RWPE2 (cell line): ENCODE results near the gene MEF2C.
"Not testable (repeated sequence)": the region's sequence is repeated elsewhere in the genome, so short reads cannot be mapped to it uniquely, and the experiment has no call there.

Source experiments
- ATAC-seq: fragments of 200-7000 bp; cut with Tn5 transposase; 3 replicates; pipeline ENCODE4 v1.9.1; 2021; ENCODE audit warnings: low read depth
- DNase-seq: peaks from one replicate; pipeline ENCODE4 v3.0.0-alpha.2; 2020; ENCODE audit warnings: low spot score
- H3K27ac ChIP-seq: fragments of 450-650 bp; 2 replicates; pipeline ENCODE4 v1.5.1; 2017; ENCODE audit warnings: mild to moderate bottlenecking; ENCODE audit not compliant: poor library complexity, severe bottlenecking
- H3K27me3 ChIP-seq: fragments of 250-450 bp; sonication (Bioruptor Pico); 2 replicates; pipeline ENCODE4 v1.5.1; 2021; ENCODE audit warnings: mild to moderate bottlenecking, moderate library complexity; ENCODE audit not compliant: insufficient read depth, poor library complexity, severe bottlenecking
- H3K36me3 ChIP-seq: fragments of 250-450 bp; sonication (Bioruptor Pico); 2 replicates; pipeline ENCODE4 v1.5.1; 2020; ENCODE audit warnings: low read depth, mild to moderate bottlenecking, moderate library complexity
- H3K4me1 ChIP-seq: fragments of 250-450 bp; sonication (Bioruptor Pico); 2 replicates; pipeline ENCODE4 v1.5.1; 2021; ENCODE audit warnings: mild to moderate bottlenecking, moderate library complexity; ENCODE audit not compliant: insufficient read depth, poor library complexity, severe bottlenecking
- H3K4me3 ChIP-seq: fragments of 250-450 bp; sonication (Bioruptor Pico); 2 replicates; pipeline ENCODE4 v1.5.1; 2021; ENCODE audit warnings: mild to moderate bottlenecking, moderate library complexity; ENCODE audit not compliant: severe bottlenecking
- H3K9me3 ChIP-seq: fragments of 250-450 bp; sonication (Bioruptor Pico); 2 replicates; pipeline ENCODE4 v1.5.1; 2021; ENCODE audit warnings: mild to moderate bottlenecking, moderate library complexity; ENCODE audit not compliant: severe bottlenecking
- TF ChIP-seq, protein P1 (sequence below): fragments of 450-650 bp; IDR thresholded peaks from one replicate; pipeline ENCODE4 v1.5.1; 2017; ENCODE audit warnings: mild to moderate bottlenecking, moderate library complexity; ENCODE audit not compliant: poor library complexity, severe bottlenecking

The MEF2C gene

DNA sequence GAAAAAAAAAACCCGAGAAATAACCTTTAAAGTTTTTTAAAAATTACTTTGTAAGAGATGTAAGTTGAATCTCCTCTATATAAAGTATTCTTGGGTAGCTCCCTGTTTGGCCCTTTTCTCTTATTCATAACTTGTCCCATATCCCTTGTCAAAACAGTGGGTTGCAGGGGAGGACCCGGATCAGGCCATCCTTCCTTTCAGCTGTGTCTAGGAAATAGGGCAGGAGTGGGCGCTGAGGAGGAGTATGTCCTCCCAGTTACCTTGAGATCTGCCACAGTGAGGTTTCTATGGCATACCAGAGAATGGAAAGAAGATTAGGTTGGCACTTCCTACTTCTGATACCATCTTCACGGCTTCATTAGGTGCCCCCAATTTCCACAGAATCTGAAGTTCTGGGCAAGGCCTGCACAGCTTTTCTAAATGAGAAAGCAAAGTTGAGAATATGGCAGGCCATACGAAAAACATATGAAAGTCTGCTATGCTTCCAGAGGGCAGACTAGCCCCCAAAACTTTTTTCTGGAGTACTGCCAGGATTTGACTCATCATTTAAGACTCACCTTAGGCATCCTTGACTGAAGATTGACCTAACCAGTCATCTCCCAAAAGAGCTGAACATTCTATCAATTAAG, 20.3 kb downstream of the MEF2C start:
- TF ChIP-seq, protein P1, sequence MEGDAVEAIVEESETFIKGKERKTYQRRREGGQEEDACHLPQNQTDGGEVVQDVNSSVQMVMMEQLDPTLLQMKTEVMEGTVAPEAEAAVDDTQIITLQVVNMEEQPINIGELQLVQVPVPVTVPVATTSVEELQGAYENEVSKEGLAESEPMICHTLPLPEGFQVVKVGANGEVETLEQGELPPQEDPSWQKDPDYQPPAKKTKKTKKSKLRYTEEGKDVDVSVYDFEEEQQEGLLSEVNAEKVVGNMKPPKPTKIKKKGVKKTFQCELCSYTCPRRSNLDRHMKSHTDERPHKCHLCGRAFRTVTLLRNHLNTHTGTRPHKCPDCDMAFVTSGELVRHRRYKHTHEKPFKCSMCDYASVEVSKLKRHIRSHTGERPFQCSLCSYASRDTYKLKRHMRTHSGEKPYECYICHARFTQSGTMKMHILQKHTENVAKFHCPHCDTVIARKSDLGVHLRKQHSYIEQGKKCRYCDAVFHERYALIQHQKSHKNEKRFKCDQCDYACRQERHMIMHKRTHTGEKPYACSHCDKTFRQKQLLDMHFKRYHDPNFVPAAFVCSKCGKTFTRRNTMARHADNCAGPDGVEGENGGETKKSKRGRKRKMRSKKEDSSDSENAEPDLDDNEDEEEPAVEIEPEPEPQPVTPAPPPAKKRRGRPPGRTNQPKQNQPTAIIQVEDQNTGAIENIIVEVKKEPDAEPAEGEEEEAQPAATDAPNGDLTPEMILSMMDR: no peak
- no peak for DNase-seq
- no peak for ATAC-seq
- Histone ChIP-seq H3K27ac (no peak overlapping the region), H3K4me1 (no peaks in the 10 kb centered on the region), H3K4me3 (no peak overlapping the region), H3K36me3 (no peaks in the 10 kb centered on the region), H3K27me3 (no peaks in the 10 kb centered on the region), H3K9me3 (no peaks in the 10 kb centered on the region)

DNA sequence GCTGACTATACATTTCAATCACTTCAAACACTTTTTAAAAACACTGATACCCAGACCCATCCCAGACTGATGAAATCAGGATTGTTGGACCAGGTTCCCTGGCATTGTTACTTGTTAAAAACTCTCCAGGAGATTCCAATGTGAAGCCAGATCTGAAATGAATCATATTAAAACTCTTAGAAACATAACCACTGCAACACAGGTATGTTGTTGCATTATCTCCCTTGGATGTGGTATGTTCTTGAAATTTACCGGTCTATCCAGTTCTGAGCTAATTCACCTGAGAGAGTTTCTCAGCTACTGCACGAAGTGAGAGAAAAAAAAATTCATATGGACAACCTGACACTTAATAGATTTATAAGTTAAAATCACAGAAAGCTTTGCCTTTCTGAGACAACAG, 21.8 kb downstream of the MEF2C start:
- no peak overlapping the region for H3K4me3 ChIP-seq

DNA sequence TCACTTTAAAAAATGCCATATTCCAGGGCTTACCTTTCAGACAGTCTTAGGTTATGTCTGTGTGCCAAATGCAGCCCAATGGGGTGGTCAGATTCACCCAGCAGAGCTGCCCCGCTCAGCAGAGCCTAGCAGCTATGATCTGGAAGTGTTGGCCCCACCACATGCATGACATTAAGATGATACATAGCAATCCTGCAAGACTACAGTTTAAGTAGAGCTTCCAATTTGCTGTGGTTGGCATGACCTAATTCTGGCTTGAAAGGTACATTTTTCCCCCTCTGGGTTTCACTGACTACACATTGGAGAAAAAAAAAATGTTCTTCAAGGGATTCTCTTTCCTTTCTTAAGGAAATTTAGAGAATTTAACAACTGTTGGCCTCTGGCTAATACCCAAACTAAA, 22.5 kb downstream of the MEF2C start:
- TF ChIP-seq, protein P1: no peak
- ATAC-seq: no peak
- no peaks in the 10 kb centered on the region for H3K27me3 ChIP-seq
- no peak overlapping the region for H3K27ac ChIP-seq
- H3K9me3 ChIP-seq: no peaks in the 10 kb centered on the region
- no peak for DNase-seq
- H3K36me3 ChIP-seq: no peaks in the 10 kb centered on the region
- H3K4me1 ChIP-seq: no peaks in the 10 kb centered on the region
- H3K4me3 ChIP-seq: no peak overlapping the region

More for the DNA sequence above, 21.8 kb downstream of the MEF2C start:
- Histone ChIP-seq H3K27me3 (no peaks in the 10 kb centered on the region), H3K4me1 (no peaks in the 10 kb centered on the region), H3K9me3 (no peaks in the 10 kb centered on the region), H3K27ac (no peak overlapping the region), H3K36me3 (no peaks in the 10 kb centered on the region)
- TF ChIP-seq, protein P1: no peak
- DNase-seq: no peak
- ATAC-seq: no peak

DNA sequence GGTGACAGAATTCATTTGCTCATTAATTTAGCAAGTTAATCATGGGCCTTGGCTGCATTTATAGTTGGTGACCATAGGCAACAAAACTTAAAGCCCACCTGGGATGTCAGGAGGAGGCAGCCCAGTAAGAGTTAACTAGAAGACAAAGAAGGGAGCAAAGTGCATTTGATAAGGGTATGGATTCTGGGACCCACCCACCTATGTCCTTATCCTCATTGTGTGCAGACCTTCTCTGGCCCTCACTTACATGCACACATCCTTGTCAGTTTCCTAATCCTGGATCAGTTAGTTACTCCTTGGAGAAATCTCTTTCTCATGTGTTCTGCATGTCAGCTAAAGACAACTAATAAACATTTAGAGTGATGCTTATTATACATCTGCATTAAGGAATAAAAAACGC, 24.6 kb downstream of the MEF2C start:
- TF ChIP-seq, protein P1: no peak
- Histone ChIP-seq H3K9me3 (no peaks in the 10 kb centered on the region), H3K4me3 (no peak overlapping the region), H3K4me1 (no peaks in the 10 kb centered on the region), H3K36me3 (no peaks in the 10 kb centered on the region), H3K27ac (no peak overlapping the region), H3K27me3 (no peaks in the 10 kb centered on the region)
- ATAC-seq (no peak), DNase-seq (no peak)

DNA sequence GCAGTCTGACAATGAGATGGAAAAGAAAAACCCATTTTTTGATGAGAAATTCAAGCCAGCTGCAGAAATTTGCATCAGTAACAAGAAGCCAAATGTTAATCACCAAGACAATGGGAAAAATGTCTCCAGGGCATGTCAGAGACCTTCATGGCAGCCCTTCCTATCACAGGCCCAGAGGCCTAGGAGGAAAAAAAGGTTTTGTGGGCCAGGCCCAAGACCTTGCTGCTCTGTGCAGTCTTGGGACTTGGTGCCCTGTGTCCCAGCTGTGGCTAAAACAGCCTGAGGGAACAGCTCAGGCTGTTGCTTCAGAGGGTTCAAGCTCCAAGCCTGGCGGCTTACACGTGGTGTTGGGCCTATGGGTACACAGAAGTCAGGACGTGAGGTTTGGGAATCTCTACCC, 26.6 kb downstream of the MEF2C start:
- H3K36me3 ChIP-seq, H3K4me1 ChIP-seq, H3K27me3 ChIP-seq, H3K9me3 ChIP-seq, ATAC-seq, H3K4me3 ChIP-seq, DNase-seq, H3K27ac ChIP-seq: not testable (repeated sequence)
